Lower lobe of right lung (tissue), 2 donors: ENCODE results near the gene RAD54L2. TPM values are rescaled to one million over a fixed set of nuclear protein-coding genes. Genes with fewer than 3 reads are reported as not detected.

Experiments
- ATAC-seq, 2 donors: fragments of 200-7000 bp; cut with Tn5 transposase; one replicate each; pipeline ENCODE4 v1.9.1; 2020 to 2022; ENCODE audit warnings: mild to moderate bottlenecking in 2 of 2, moderate library complexity in 2 of 2
- DNase-seq: peaks from one replicate; pipeline ENCODE4 v3.0.0-alpha.2; 2020
- H3K27ac ChIP-seq: fragments of 200-600 bp; one replicate; pipeline ENCODE4 v1.8.0; 2022
- H3K27me3 ChIP-seq: fragments of 200-600 bp; one replicate; pipeline ENCODE4 v1.8.0; 2022; ENCODE audit warnings: low read depth
- H3K36me3 ChIP-seq: fragments of 200-600 bp; one replicate; pipeline ENCODE4 v1.8.0; 2022; ENCODE audit warnings: mild to moderate bottlenecking
- H3K4me1 ChIP-seq: fragments of 200-600 bp; one replicate; pipeline ENCODE4 v1.8.0; 2022
- H3K4me3 ChIP-seq: fragments of 200-600 bp; one replicate; pipeline ENCODE4 v1.8.0; 2022; ENCODE audit warnings: mild to moderate bottlenecking
- H3K9me3 ChIP-seq: fragments of 200-600 bp; one replicate; pipeline ENCODE4 v1.8.0; 2022
- intact Hi-C: fragments of 100-400 bp; cut with DNase I; formaldehyde crosslinking; loops from one replicate; pipeline ENCODE4 v1.11.0; 2022
- total RNA-seq: library from RNA; stranded (reverse); fragmentation: NEBNext Ultra II Directional; extraction: Animal tissue kit (Norgen Biotek cat#: 25700); gene quantifications from one replicate; pipeline ENCODE4 v1.2.1, GENCODE V29; 2021
- TF ChIP-seq, protein P1 (sequence below): fragments of 200-600 bp; IDR thresholded peaks from one replicate; pipeline ENCODE4 v1.8.0; 2022; ENCODE audit warnings: antibody characterized with exemption, mild to moderate bottlenecking
- donor health status: DM: no; HTN: yes; CAD: no; lungs with severe emphysema.

RAD54L2 gene
- total RNA-seq, 1 donor from 2014 or later = 21.4 TPM

GRCh38 chr3:51502562-51502910 is 36.0 kb upstream of the RAD54L2 start:
- ATAC-seq (no peak), DNase-seq (no peak)
- H3K36me3 ChIP-seq = no peaks in the 10 kb centered on the region
- peaks cover 14% of the 10 kb centered on the region for H3K4me1 ChIP-seq
- intact Hi-C loops = loop anchor here (5.0 kb wide), 1 partner anchor 170 kb away; the partner anchor contains the start of gene TEX264
- H3K9me3 ChIP-seq = no peaks in the 10 kb centered on the region
- H3K27me3 ChIP-seq = no peaks in the 10 kb centered on the region
- TF ChIP-seq, protein P1, sequence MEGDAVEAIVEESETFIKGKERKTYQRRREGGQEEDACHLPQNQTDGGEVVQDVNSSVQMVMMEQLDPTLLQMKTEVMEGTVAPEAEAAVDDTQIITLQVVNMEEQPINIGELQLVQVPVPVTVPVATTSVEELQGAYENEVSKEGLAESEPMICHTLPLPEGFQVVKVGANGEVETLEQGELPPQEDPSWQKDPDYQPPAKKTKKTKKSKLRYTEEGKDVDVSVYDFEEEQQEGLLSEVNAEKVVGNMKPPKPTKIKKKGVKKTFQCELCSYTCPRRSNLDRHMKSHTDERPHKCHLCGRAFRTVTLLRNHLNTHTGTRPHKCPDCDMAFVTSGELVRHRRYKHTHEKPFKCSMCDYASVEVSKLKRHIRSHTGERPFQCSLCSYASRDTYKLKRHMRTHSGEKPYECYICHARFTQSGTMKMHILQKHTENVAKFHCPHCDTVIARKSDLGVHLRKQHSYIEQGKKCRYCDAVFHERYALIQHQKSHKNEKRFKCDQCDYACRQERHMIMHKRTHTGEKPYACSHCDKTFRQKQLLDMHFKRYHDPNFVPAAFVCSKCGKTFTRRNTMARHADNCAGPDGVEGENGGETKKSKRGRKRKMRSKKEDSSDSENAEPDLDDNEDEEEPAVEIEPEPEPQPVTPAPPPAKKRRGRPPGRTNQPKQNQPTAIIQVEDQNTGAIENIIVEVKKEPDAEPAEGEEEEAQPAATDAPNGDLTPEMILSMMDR = no peak
- H3K27ac ChIP-seq = no peak overlapping the region
- no peak overlapping the region for H3K4me3 ChIP-seq

DNA sequence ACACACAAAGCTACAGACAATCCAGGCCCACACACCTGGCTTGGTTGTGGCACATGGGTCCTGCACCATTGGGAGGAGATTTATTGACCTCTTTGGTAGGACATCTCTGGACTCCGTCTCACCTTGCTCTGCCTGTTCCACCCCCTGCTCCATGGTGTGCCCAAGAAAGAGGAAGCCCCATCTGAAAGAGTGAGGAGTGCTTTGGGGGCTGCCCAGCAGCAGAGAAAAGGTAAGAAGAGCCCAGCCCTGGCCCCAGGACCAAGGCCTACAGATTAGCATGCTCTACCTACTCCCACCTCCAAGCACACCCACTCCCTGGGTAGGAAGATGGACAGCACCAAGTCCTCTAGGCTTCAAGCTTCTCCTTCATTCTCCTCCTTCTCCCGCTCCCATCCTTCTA is 35.5 kb upstream of the RAD54L2 start:
- TF ChIP-seq, protein P1 = no peak
- Histone ChIP-seq H3K27me3 (no peaks in the 10 kb centered on the region), H3K27ac (no peak overlapping the region), H3K4me3 (no peak overlapping the region), H3K36me3 (no peaks in the 10 kb centered on the region), H3K9me3 (no peaks in the 10 kb centered on the region), H3K4me1 (peaks cover 14% of the 10 kb centered on the region)
- intact Hi-C loops = loop anchor here (5.0 kb wide), 1 partner anchor 169 kb away; the partner anchor contains the start of gene TEX264
- no peak for DNase-seq
- ATAC-seq = no peak

DNA sequence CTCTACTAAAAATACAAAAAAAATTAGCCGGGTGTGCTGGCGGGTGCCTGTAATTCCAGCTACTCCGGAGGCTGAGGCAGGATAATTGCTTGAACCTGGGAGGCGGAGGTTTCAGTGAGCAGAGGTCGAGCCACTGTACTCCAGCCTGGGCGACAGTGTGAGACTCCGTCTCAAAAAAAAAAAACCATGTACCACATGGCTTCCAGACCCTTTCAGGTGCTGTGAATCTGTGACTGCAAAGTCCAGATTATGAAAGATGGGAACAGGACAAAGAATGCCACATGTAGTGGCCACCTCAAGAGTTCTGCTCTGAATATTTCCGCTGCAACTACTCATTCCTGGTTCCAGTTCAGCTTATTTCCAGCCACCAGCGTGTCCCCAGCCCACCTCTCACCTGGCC is 30.3 kb upstream of the RAD54L2 start:
- no peak overlapping the region for H3K27ac ChIP-seq
- H3K4me3 ChIP-seq = no peak overlapping the region
- H3K9me3 ChIP-seq = no peaks in the 10 kb centered on the region
- DNase-seq (no peak), ATAC-seq (no peak)
- TF ChIP-seq, protein P1 = no peak
- intact Hi-C loops = no loop called here
- no peaks in the 10 kb centered on the region for H3K4me1 ChIP-seq
- H3K36me3 ChIP-seq = no peaks in the 10 kb centered on the region
- H3K27me3 ChIP-seq = no peaks in the 10 kb centered on the region

DNA sequence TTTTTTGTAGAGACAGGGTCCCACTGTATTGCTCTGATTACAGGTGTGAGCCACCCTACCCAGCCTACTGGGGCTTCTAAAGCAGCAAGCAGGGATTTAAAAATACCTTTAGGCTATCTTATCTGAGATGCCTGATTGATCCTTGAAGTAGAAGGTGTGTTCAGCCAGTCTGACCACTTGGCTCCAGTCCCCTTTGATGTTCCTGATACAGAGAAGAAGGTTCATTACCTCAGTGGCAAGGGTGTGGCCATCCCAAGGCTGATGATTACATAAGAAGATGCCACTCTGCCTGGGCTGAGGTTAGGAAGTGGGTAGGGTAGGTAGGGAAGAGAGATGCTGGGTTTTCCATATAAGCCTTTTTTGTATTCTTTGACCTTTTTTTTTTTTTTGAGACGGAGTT is 27.5 kb upstream of the RAD54L2 start:
- no peaks in the 10 kb centered on the region for H3K27me3 ChIP-seq
- TF ChIP-seq, protein P1 = no peak
- no peak for ATAC-seq
- H3K36me3 ChIP-seq = no peaks in the 10 kb centered on the region
- no peaks in the 10 kb centered on the region for H3K4me1 ChIP-seq
- no peak overlapping the region for H3K27ac ChIP-seq
- intact Hi-C loops = no loop called here
- no peak overlapping the region for H3K4me3 ChIP-seq
- no peaks in the 10 kb centered on the region for H3K9me3 ChIP-seq
- no peak for DNase-seq

DNA sequence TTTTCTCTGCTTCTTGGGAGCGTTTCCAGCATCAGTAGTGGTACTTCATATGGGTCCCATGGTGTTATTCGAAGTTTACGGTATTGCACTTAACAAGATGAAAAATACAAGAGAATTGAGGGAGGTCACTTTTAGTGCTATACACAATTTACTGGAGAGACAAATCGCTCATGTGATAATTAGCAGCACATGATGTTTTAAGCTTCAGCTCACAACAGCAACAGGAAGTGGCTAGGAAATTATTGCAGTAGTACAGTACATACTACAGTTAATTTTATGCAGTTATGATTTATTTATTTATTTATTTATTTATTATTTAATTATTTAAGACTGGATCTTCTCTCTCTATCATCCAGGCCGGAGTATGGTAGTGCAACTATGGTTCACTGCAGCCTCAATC is 24.3 kb upstream of the RAD54L2 start:
- ATAC-seq = no peak

More for the DNA sequence above, 24.3 kb upstream of the RAD54L2 start:
- intact Hi-C loops = no loop called here
- Histone ChIP-seq H3K27ac (no peak overlapping the region), H3K36me3 (no peaks in the 10 kb centered on the region), H3K4me3 (no peak overlapping the region), H3K4me1 (no peaks in the 10 kb centered on the region), H3K27me3 (no peaks in the 10 kb centered on the region), H3K9me3 (no peaks in the 10 kb centered on the region)
- DNase-seq = no peak
- TF ChIP-seq, protein P1 = no peak
